Endothelial cell of umbilical vein (primary cell): ENCODE measurements around the gene CLBA1. TPM values are rescaled to one million over a fixed set of nuclear protein-coding genes. Genes with fewer than 3 reads are reported as not detected.
A peak's percentile ranks its signal among the peaks of the same experiment; 100 is the strongest.

ENCODE experiments used
- BruUV-seq: library from RNA; stranded (reverse); fragments of 400-500 nt; replicated peaks from 2 replicates; lab custom pipeline; 2021; lab: Mats Ljungman, UMichigan
- CTCF ChIA-PET: fragments of 300-600, 350-600 bp; sonication (Branson Sonifier 250); formaldehyde crosslinking; loops from one replicate; lab custom pipeline; 2021; ENCODE audit warnings: antibody characterized with exemption, inconsistent platforms; lab: Charles Lee
- POLR2A ChIA-PET: fragments of 300-600, 350-600 bp; sonication (Branson Sonifier 250); formaldehyde crosslinking; loops from one replicate; lab custom pipeline; 2021; ENCODE audit warnings: antibody characterized with exemption, inconsistent platforms; lab: Charles Lee
- DNase-seq: peaks from one replicate; pipeline ENCODE4 v3.0.0-alpha.2; 2011; ENCODE audit warnings: low read depth, low spot score
- FAIRE-seq: peaks from 2 replicates; lab custom pipeline; 2011; peaks lifted over from hg19 to GRCh38; lab: Jason Lieb, UNC
- H2AFZ ChIP-seq: 2 replicates; pipeline ENCODE4 v1.6.0; 2012; ENCODE audit warnings: low read depth, low read length, control low read depth, inconsistent platforms
- H3K27ac ChIP-seq: 2 replicates; pipeline ENCODE4 v1.5.1; 2011; ENCODE audit warnings: low read depth, mild to moderate bottlenecking, control low read depth, low read length, moderate library complexity; ENCODE audit not compliant: insufficient read depth
- H3K27me3 ChIP-seq, 2 experiments: 2 replicates each; pipeline versions ENCODE4 v1.6.0 to v1.6.1; 2011; ENCODE audit warnings: low read length in 2 of 2, mixed read lengths in 1 of 2; ENCODE audit not compliant: control insufficient read depth in 2 of 2, insufficient read depth in 2 of 2
- H3K36me3 ChIP-seq, 2 experiments: 2 replicates in 1 of 2; 3 replicates in 1 of 2; pipeline ENCODE4 v1.5.1; 2011; ENCODE audit warnings: low read length in 2 of 2, mild to moderate bottlenecking in 1 of 2, moderate library complexity in 1 of 2; ENCODE audit not compliant: control insufficient read depth in 2 of 2, insufficient read depth in 2 of 2; ENCODE audit errors: extremely low read depth in 1 of 2
- H3K4me1 ChIP-seq: 3 replicates; pipeline ENCODE4 v1.5.1; 2011; ENCODE audit warnings: mild to moderate bottlenecking, low read length; ENCODE audit not compliant: control insufficient read depth, insufficient read depth; ENCODE audit errors: extremely low read depth
- H3K4me2 ChIP-seq: 2 replicates; pipeline ENCODE4 v1.6.1; 2011; ENCODE audit warnings: low read length, control low read depth, mixed read lengths; ENCODE audit not compliant: insufficient read depth
- H3K4me3 ChIP-seq, 3 experiments: fragments of 200-600 bp in 1 of 3; sonication (generic), shearing (Covaris generic) in 1 of 3; replicated peaks in 1 of 3; 2 replicates each; pipeline ENCODE4 v1.5.1; 2011 to 2016; ENCODE audit warnings: control low read depth in 3 of 3, low read length in 3 of 3, mild to moderate bottlenecking in 2 of 3, inconsistent platforms in 1 of 3, low read depth in 1 of 3, moderate library complexity in 1 of 3; ENCODE audit not compliant: insufficient read depth in 1 of 3
- H3K79me2 ChIP-seq: 2 replicates; pipeline ENCODE4 v1.6.0; 2012; ENCODE audit warnings: low read length, inconsistent platforms; ENCODE audit not compliant: control insufficient read depth, insufficient read depth
- H3K9ac ChIP-seq: replicated peaks from 2 replicates; pipeline ENCODE3; 2011; ENCODE audit warnings: low read length, control low read depth; ENCODE audit not compliant: insufficient read depth; ENCODE audit errors: extremely low read depth
- H3K9me1 ChIP-seq: replicated peaks from 3 replicates; pipeline ENCODE4 v1.6.0; 2011; ENCODE audit warnings: mild to moderate bottlenecking, low read length; ENCODE audit not compliant: control insufficient read depth, insufficient read depth; ENCODE audit errors: extremely low read depth
- H3K9me3 ChIP-seq: replicated peaks from 2 replicates; pipeline ENCODE4 v1.5.1; 2012; ENCODE audit warnings: low read length, inconsistent platforms; ENCODE audit not compliant: control insufficient read depth, insufficient read depth
- H4K20me1 ChIP-seq: replicated peaks from 2 replicates; pipeline ENCODE3; 2011; ENCODE audit warnings: mild to moderate bottlenecking, low read length; ENCODE audit not compliant: control insufficient read depth, insufficient read depth; ENCODE audit errors: extremely low read depth
- CTCF ChIP-seq, 2 donors: IDR thresholded peaks; 1 replicate in 1 of 2; 2 replicates in 1 of 2; pipeline ENCODE4 v1.5.1; 2011; ENCODE audit warnings: low read length in 2 of 2, mild to moderate bottlenecking in 2 of 2, moderate library complexity in 2 of 2, control low read depth in 1 of 2, inconsistent platforms in 1 of 2, low read depth in 1 of 2; ENCODE audit not compliant: insufficient read depth in 1 of 2; ENCODE audit errors: extremely low read depth in 1 of 2
- FOS ChIP-seq: IDR thresholded peaks from 2 replicates; pipeline ENCODE4 v1.6.1; 2011; ENCODE audit warnings: mild to moderate bottlenecking, low read length, moderate library complexity, borderline replicate concordance; ENCODE audit not compliant: insufficient read depth
- JUN ChIP-seq: IDR thresholded peaks from 2 replicates; pipeline ENCODE4 v1.6.1; 2011; ENCODE audit warnings: borderline replicate concordance, low read depth; ENCODE audit not compliant: insufficient read length, insufficient read depth
- POLR2A ChIP-seq: IDR thresholded peaks from 2 replicates; pipeline ENCODE4 v1.6.1; 2012; ENCODE audit warnings: low read depth, mild to moderate bottlenecking, control low read depth, low read length
- dilution Hi-C: fragments of 300-500 bp; cut with MboI; formaldehyde crosslinking; loops from one replicate; pipeline ENCODE4 v1.15.0; 2019; ENCODE audit warnings: low sequenced_read_pairs; ENCODE audit not compliant: extremely low pct_ligation_motif_present
- intact Hi-C: fragments of 100-400 bp; cut with micrococcal nuclease; formaldehyde crosslinking; loops from one replicate; pipeline ENCODE4 v1.10.0; 2022
- polyA plus RNA-seq, 4 experiments: library from polyadenylated mRNA; depleted of rRNA in 3 of 4; stranded (reverse) in 3 of 4; unstranded in 1 of 4; fragments of >200 nt; gene quantifications; 2 replicates each; pipeline versions ENCODE4 v1.2.1 to v1.2.3, GENCODE V29; 2011 to 2012; ENCODE audit warnings: missing spikeins in 1 of 4
- total RNA-seq: library from RNA; stranded (reverse); gene quantifications from 2 replicates; pipeline ENCODE4 v1.2.3, GENCODE V29; 2021

CLBA1 gene
- total and polyA plus RNA-seq, 2 donors (not counting 3 experiments of a cell fraction or from before 2014, with no cell fraction given): 5.2 to 5.3 TPM

- H3K36me3 ChIP-seq: peaks cover 9 to 15% of the 10 kb centered on the region in 2 experiments
- FAIRE-seq (no peak), DNase-seq (no peak)
- no peaks in the 10 kb centered on the region for H4K20me1 ChIP-seq
- intact Hi-C loops (no loop called here), dilution Hi-C loops (no loop called here)
- no peak overlapping the region for H3K4me3 ChIP-seq
- peaks cover 82% of the 10 kb centered on the region for H3K79me2 ChIP-seq
- no peak overlapping the region for H3K4me2 ChIP-seq
- TF ChIP-seq POLR2A: no peak
- TF ChIP-seq CTCF (IDR thresholded peaks at IDR 0.05; ENCODE audit: extremely low read depth in 1 of 2, insufficient read depth in 1 of 2, low read depth in 1 of 2, low read length in 2 of 2): peak; percentile 17 to 34
- no peak for TF ChIP-seq JUN
- TF ChIP-seq FOS: no peak
- POLR2A ChIA-PET: no interaction called here
- BruUV-seq: no TSS peak
- H3K4me1 ChIP-seq: peaks cover 25% of the 10 kb centered on the region
- no peak overlapping the region for H2AFZ ChIP-seq
- CTCF ChIA-PET: interaction anchor here (0.8 to 2.1 kb wide), 3 partner anchors 8 to 34 kb away, joined by 3 to 15 read pairs (median 5); no protein-coding TSS in a partner anchor
- H3K9ac ChIP-seq: no peak overlapping the region
- no peak overlapping the region for H3K27ac ChIP-seq
- no peaks in the 10 kb centered on the region for H3K9me3 ChIP-seq
- no peaks in the 10 kb centered on the region for H3K27me3 ChIP-seq
- no peaks in the 10 kb centered on the region for H3K9me1 ChIP-seq
These were observed 26.8 kb downstream of the CLBA1 start for GRCh38 chr14:105012171-105012985.
